HG03045 (cell line): ENCODE measurements around the gene PTPRN2.
"Not testable (repeated sequence)": the region's sequence is repeated elsewhere in the genome, so short reads cannot be mapped to it uniquely, and the experiment has no call there.

Experiments
- ATAC-seq: cut with Tn5 transposase; IDR thresholded peaks from one replicate; pipeline ENCODE4 v1.9.1; 2021; ENCODE audit warnings: mild to moderate bottlenecking, moderate library complexity; ENCODE audit not compliant: unreplicated experiment

The PTPRN2 gene

DNA sequence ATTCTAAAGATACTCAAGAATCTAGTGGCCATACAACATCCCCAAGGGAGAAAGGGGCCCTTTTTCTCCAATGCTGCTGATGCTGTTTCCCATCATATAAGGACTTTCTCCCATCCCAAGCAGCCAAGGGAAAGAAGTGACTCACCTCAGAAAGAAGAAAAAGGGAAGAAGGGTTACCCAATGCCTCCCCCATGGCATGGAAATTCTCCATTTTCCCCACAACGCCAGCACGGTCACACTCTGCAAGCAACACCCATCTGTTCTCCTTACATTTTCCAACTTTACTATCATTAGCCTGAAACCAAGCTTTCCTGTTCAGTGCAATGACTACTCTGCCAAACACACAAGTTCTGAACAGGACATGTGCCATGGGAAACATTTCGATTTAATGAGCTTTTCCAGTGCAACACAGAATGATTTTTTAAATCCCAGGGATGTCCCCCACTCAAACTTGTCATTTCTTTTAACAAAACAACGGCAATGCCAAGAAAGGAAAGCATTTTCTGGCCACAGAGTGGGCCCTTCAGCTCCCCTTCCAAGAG lies 67.9 kb downstream of the PTPRN2 start:
- no peak for ATAC-seq

DNA sequence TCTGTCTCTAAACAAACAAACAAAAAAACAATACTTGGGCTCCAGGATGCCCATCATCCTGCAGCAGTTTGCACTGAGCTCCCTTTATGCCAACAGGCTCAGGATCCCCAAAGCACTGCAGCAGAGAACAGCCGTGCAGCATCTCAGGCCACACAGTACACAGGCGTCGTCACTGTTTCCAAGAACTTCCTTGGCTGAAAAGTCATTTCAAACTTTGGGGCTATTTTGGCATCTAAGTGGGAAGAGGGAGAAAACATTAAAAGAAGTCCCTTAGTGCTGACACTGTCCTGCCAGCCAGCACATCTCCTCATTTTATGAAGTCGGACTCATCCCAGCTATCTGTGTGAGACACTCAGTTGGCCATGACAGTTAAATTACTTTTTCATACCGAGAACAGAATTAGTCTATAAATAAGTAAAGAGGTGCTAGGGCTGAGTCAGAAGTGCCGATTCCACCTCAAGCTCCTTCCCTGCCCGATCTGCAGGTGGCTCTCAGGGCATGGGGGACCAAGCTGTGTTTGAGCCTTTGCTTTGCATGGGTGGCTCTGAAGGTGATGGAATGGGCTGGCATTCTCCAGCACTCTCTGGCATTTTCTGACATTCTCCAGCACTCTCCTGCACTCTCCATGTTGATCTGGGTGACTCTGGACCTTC lies 68.5 kb downstream of the PTPRN2 start:
- no peak for ATAC-seq

DNA sequence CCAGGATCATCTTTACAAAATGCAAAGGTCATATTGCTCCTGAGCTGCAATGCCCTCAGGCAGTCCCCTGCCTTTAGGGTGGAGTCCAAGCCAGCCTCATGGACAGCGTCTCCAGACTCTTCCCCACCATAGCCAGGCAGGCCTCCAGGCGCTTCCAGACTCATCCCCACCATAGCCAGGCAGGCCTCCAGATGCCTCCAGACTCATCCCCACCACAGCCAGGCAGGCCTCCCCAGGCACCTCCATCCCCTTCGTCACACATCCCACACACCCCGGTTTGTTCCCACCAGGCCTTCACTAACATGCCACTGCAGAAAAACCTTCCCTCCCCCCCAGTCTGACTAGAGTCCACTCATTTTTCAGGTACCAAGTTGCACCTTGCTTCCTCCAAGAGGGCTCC lies 70.1 kb downstream of the PTPRN2 start:
- ATAC-seq: no peak

DNA sequence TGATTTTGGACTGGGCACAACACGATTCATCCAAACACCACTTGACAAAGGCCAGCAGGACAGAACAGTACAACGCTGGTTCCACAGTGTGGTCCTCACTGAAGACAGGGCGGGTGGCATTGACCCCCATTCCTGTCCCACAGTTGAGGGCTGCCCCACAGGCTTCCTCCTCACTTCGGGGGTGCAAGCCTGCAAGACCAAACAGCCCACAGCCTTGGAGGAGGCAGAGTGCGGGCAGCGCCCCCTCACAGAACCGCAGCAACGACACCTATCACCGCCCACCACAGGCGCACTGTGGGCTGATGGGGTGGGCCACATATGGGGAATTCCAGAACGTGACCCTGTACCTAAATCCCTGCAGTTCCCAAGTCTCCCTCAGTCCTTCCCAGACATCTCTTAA lies 70.6 kb downstream of the PTPRN2 start:
- no peak for ATAC-seq

DNA sequence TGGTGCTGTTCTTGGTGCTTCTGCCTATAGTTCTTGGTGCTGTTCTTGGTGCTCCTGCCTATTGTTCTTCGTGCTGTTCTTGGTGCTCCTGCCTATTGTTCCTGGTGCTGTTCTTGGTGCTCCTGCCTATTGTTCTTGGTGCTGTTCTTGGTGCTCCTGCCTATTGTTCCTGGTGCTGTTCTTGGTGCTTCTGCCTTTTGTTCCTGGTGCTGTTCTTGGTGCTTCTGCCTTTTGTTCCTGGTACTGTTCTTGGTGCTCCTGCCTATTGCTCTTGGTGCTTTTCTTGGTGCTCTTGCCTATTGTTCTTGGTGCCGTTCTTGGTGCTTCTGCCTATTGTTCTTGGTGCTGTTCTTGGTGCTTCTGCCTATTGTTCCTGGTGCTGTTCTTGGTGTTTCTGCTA lies 71.1 kb downstream of the PTPRN2 start:
- no peak for ATAC-seq

DNA sequence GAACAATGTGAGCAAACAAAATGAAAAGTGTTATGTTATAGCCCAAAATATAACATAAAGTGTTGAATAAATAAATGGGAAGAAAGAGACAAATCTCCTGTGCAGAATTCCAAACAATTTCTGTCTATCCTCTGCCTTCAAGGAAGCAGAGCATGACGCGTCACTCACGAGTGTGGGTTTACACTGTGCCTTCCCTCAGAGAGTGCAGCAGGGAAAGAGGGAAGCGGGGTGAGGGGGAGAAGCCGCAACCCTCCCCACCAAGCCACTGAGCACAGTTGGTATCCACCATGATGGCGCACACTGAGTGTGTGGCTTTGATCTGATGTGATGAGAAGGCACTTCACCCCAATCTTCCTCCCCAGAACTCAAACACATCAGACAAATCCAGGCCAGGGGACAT lies 74.8 kb downstream of the PTPRN2 start:
- ATAC-seq: no peak

DNA sequence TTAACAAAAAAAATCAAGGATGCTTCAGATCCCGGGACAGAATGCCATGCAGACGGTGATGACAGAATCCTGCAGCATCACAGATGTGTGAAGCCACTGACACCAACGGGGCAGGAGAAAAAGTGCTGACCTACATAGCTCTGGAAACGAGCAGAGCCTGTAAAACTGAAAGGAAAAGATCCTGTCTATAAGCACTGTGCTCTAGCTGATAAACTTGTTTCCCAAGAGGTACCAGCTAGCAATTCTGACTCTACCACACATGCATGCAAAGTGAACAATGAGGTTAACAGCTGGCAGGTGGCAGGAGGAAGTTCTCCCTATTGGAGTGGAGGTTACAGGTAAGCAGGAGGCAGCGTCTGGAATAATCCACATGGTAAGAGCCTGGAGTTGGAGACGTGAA lies 75.6 kb downstream of the PTPRN2 start:
- no peak for ATAC-seq

DNA sequence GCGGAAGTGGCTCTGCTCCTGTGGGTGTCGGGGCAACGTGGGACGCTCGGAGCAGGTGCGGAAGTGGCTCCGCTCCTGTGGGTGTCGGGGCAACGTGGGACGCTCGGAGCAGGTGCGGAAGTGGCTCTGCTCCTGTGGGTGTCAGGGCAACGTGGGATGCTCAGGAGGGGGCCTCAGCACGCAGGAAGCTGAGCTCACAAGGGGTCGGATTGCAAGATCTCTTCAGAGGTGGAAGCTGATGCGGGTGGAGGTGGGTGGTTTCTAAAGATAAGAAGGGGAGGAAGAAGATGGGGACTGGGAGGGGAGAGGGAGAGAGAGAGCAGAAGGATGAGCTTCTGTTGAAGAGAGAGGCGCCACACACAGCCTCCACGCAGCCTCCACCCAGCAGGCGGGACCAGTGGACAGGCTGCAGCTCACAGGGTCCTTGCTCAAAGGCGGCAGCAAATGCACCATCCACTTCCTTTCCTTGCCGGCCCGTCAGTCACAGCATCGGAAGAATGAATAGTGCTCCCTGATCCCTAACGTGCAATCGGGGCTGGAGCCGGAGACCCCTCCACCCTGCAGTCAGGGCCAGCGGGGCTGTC lies 78.7 kb downstream of the PTPRN2 start:
- ATAC-seq: no peak

DNA sequence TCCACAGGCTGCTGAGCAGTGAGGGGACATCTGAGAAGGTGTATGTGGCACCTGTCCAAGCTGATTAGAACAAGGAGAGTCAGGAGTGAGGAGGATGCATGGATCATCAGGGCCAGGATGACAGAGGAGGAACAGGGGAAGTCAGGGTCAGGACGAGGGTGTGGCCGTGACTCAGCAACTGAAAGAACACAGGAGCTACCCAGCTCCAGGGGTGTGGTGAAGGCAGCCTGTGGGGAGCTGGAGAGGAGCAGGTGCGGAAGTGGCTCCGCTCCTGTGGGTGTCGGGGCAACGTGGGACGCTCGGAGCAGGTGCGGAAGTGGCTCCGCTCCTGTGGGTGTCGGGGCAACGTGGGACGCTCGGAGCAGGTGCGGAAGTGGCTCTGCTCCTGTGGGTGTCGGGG lies 79.3 kb downstream of the PTPRN2 start:
- not testable (repeated sequence) for ATAC-seq

DNA sequence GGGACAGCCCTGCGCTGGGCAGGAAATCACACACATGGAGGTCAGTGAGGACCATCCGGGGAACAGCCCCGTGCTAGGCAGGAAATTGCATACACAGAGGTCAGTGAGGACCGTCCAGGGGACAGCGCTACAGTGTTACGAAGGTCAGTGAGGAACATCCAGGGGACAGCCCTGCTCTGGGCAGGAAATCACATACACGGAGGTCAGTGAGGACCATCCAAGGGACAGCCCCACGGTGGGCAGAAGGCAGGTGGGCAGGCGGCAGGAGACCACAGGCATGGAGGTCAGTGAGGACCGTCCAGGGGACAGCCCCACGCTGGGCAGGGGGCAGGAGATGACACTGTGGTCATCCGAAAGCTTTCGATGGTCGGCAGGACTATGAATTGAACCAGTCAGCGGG lies 79.7 kb downstream of the PTPRN2 start:
- no peak for ATAC-seq

DNA sequence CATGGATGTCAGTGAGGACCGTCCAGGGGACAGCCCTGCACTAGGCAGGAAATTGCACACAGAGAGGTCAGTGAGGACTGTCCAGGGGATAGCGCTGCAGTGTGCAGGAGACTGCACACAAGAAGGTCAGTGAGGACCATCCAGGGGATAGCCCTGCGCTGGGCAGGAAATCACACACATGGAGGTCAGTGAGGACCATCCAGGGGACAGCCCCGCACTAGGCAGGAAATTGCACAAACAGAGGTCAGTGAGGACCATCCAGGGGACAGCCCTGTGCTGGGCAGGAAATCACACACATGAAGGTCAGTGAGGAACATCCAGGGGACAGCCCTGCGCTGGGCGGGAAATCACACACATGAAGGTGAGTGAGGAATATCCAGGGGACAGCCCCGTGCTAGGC lies 80.4 kb downstream of the PTPRN2 start:
- ATAC-seq: not testable (repeated sequence)

DNA sequence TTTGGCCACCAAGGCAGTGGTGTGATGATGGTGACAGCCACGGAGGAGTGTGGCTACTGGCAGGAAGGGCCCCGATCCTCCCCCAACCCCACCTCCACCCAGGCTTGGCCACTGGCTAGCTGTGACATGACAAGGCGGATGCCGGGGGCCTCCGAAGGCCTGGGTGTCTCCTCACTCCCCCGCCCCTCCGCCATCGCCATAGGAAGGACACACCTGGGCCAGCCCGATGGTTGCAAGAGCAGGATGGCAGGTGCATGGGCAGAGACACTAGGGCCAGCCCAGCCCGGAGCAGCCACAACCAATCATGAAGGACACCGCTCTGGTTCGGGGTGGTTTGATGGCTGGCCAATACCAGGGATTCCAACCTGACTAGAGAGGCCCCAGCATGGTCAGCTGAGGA lies 81.0 kb downstream of the PTPRN2 start:
- no peak for ATAC-seq

DNA sequence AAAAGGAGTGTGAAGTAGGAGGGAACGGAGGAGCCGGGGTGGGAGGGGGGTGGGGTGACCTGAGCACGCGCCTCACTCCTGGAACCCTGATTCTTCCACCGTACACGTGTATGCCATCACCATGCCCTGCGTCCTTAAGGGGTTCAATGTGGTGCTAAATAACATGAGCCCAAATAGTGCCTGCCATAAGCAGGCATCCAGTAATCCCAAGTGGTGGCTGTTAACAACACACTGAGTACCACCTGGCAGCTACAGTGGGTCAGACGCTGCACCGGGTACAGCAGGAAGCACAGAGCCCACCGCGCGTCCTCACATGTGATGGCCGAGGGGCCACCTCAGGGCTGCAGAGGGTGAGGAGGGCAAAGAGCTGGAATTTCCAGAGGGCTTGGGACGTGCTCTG lies 81.9 kb downstream of the PTPRN2 start:
- no peak for ATAC-seq

DNA sequence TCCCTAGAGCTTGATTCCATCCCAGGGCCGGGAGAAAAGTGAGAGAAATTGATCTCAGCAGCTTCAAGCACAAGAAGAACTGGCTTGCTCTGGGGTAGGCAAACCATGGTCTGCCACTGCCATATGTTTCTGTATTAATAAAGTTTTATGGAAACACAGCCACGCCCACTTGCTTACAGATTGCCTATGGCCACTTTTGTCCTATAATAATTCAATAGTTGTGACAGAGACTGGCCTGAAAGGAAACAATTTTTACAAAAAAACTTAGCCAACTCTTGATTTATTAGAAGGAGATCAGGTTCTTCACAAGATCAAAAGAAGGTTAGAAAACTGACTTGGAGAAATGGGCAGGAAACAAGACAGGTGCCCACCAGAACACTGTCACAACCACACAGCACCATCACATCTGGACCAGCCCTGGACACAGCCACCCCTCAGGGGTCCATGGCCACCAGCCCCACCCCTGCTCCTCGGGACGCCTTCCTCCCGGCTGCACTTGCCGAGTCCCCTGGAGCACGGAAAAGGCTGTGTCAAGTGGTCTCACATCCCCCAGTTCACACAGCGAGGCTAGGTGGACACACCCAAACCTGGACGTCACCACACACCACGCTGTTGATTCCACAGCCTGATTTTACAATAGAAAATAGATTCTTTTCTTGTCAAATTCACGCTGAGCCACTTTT lies 85.4 kb downstream of the PTPRN2 start:
- no peak for ATAC-seq

DNA sequence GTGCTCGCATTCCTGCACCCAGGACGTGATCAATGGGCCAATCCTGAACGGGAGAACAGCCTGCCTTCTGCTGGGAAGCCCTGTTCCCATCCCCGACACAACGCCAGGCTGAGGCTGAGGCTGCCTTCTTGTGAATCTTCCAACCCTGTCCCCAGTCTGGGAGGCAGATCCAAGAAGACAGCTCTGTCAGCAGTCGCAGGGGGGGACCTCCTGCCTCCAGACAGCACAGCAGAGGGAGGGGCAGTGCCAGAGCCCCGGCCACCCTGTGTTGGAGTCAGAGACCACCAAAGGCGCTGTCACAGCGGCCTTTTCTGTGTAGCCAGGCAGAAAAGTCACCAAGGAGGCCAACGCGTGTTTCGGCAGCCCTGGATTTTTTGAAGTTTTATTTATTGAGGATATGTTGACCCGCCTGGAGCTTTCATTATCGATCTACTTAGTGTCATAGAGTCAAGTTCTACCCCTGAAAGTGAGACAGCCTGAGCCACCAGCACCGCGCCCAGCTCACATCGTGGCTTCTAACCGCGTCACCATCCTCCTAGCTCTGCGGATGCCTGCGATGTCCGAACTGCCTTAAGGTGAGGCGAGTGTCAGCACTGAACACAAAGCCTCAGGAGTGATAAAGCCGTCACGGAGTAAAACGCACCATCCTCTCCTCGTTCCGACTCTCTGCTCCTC lies 86.1 kb downstream of the PTPRN2 start:
- ATAC-seq: no peak

DNA sequence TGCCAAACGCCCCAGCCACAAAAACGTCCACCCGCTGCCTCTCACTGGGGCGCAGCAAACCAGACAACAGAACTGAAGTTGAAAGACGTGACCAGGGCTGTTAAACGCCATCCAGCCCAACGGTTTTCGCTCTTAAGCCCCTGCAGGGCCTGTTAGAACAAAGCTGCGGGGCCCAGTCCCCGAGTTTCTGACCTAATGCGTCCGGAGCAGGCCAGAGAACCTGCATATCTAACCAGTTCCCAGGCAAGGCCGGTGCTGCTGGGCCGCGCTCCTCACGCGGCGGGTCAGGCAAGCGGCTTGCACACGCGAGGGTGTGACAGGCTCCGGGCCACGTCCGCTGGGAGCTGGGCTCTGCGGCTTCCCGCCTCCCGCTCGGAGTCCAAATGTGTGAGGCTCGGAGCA lies 87.0 kb downstream of the PTPRN2 start:
- ATAC-seq: no peak

DNA sequence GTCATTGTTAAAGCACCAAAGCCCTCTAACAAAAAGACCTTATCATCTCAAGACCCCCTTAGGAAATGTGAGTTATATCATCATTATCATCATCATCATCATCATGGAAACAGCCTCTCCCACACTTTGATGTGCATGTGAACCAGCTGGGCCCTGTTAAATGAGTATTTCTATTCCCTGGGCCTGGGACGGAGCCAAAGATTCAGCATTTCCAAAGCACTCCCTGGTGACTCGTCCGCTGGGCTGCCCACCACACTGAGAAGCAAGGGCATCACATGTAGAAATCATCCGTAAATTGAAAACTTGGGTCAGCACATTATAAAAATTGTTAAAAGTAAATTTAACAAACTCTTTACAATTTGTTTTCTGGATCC lies 88.6 kb downstream of the PTPRN2 start:
- no peak for ATAC-seq

DNA sequence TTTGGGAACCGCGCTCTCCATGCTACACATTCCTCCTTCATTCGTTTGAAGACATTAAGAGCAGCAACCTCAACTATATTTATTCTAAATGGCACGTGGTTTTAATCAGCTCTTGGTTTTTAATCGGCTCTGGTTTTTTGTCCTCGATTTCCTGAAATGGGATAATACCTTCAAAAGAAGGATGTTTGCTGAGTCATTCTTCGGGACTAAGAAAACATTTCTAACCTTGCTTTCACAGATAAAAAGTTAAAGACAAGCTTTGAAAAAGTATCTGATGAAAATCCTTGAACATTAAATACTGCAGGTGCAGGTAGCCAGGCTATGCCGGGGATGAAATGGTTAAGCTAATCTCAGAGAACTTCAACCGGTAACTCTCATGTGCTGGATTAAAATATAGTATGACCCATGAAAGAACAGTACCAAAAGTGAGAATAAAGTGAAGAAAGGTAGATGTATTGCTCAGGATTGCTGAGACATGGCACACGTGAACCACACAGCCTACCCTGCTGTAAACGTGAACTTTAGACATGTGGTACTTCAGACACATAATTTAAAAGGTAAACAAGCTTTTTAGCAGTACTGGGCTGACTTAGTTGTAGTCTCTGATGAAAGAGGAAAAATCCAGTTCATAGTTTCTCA lies 89.1 kb downstream of the PTPRN2 start:
- ATAC-seq: no peak

DNA sequence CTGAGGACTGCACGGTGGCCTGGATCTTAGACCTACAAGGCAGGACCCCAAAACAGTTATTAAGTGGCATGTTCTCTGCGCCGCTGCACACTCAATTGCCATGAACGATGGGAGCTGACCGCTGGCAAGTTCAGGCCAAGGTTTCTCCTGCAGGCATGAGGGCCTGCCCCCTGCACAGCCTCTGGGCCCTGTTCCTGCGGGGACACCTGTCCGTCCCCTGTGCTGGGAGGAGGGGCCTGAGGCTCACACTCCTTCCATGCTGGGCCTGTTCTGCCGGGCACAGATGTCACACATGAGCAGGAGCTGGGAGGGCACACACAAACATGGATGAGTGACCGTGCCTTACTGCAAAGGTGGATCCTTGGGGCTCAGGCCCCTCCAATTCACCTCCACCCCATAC lies 90.0 kb downstream of the PTPRN2 start:
- no peak for ATAC-seq

DNA sequence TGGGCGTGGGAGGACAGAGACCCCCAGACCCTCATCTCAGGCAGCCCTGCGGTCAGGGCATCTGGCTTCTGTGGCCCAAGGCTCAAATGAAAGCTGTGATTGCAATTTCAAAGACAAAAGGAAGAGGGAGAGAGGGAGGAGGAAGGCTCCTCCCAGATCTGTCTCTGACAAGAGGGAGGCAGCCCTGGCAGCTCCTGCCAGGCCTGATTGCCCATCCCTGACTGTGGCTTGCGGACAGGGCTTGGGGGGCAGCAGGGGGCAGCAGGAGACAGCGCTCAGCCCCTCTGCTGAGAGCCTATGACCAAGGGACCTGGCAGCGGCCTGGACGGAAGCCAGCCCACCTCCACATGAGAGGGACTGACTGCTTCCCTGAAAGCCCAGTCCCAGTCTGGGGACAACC lies 91.8 kb downstream of the PTPRN2 start:
- ATAC-seq: no peak

DNA sequence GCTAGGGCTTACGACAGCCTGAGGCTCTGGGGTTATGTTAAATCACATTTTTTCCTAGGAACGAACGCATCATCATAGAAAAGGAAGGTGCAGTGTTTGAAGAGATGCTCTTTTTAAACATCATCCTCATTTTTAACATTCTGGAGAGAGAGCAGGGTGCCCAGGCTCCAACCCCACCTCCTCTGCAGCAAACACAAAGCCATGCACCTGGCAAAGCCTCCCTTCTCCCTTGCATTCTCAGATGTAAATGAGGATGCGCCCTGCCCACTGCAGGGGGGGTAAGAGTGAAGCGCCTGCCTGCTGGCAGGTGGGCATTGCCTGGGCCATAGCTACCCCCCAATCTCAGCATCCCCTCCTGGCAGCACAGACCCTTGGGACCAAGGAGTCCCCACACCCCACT lies 92.4 kb downstream of the PTPRN2 start:
- ATAC-seq: no peak
